Neuron (in vitro differentiated cells): ENCODE measurements around the gene GPR39.

Source experiments
- H2AFZ ChIP-seq: one replicate; pipeline ENCODE4 v1.6.1; 2013; ENCODE audit warnings: low read depth, mild to moderate bottlenecking, inconsistent platforms, low read length, moderate library complexity
- H3K27me3 ChIP-seq: one replicate; pipeline ENCODE4 v1.6.1; 2013; ENCODE audit warnings: low read length; ENCODE audit not compliant: insufficient read depth
- H3K36me3 ChIP-seq: one replicate; pipeline ENCODE4 v1.6.1; 2013; ENCODE audit warnings: low read length; ENCODE audit not compliant: insufficient read depth
- H3K4me1 ChIP-seq: one replicate; pipeline ENCODE4 v1.6.1; 2013; ENCODE audit warnings: low read length; ENCODE audit not compliant: insufficient read depth
- H3K4me3 ChIP-seq: 2 replicates; pipeline ENCODE4 v1.5.1; 2013; ENCODE audit warnings: mild to moderate bottlenecking, low read length, moderate library complexity
- H3K9me3 ChIP-seq: one replicate; pipeline ENCODE4 v1.6.1; 2013; ENCODE audit warnings: low read length

Gene GPR39

GRCh38 chr2:132615329-132616085 lies 198.9 kb downstream of the GPR39 start:
- no peak overlapping the region for H3K4me3 ChIP-seq
- H3K36me3 ChIP-seq = no peaks in the 10 kb centered on the region
- H3K4me1 ChIP-seq = no peaks in the 10 kb centered on the region
- no peaks in the 10 kb centered on the region for H3K9me3 ChIP-seq
- H2AFZ ChIP-seq = no peak overlapping the region
- H3K27me3 ChIP-seq = no peaks in the 10 kb centered on the region

GRCh38 chr2:132617989-132618388 lies 201.4 kb downstream of the GPR39 start:
- Histone ChIP-seq H3K27me3 (no peaks in the 10 kb centered on the region), H2AFZ (no peak overlapping the region), H3K9me3 (no peaks in the 10 kb centered on the region), H3K4me1 (no peaks in the 10 kb centered on the region), H3K4me3 (no peak overlapping the region), H3K36me3 (no peaks in the 10 kb centered on the region)

- no peaks in the 10 kb centered on the region for H3K27me3 ChIP-seq
- no peak overlapping the region for H2AFZ ChIP-seq
- H3K9me3 ChIP-seq = no peaks in the 10 kb centered on the region
- H3K4me3 ChIP-seq = no peak overlapping the region
- H3K4me1 ChIP-seq = no peaks in the 10 kb centered on the region
- no peaks in the 10 kb centered on the region for H3K36me3 ChIP-seq
Measured at GRCh38 chr2:132618734-132619133, 202.1 kb downstream of the GPR39 start.

GRCh38 chr2:132620115-132620514 lies 203.5 kb downstream of the GPR39 start:
- Histone ChIP-seq H3K4me1 (no peaks in the 10 kb centered on the region), H3K4me3 (no peak overlapping the region), H2AFZ (no peak overlapping the region)

GRCh38 chr2:132621131-132621875 lies 204.7 kb downstream of the GPR39 start:
- Histone ChIP-seq H3K4me3 (no peak overlapping the region), H3K9me3 (peaks cover 3% of the 10 kb centered on the region), H2AFZ (no peak overlapping the region), H3K4me1 (no peaks in the 10 kb centered on the region), H3K36me3 (no peaks in the 10 kb centered on the region), H3K27me3 (no peaks in the 10 kb centered on the region)

More at GRCh38 chr2:132620115-132620514, 203.5 kb downstream of the GPR39 start:
- Histone ChIP-seq H3K27me3 (no peaks in the 10 kb centered on the region), H3K9me3 (peaks cover 3% of the 10 kb centered on the region), H3K36me3 (no peaks in the 10 kb centered on the region)

- Histone ChIP-seq H3K4me1 (no peaks in the 10 kb centered on the region), H3K27me3 (no peaks in the 10 kb centered on the region), H3K36me3 (no peaks in the 10 kb centered on the region), H3K4me3 (no peak overlapping the region), H3K9me3 (peaks cover 3% of the 10 kb centered on the region), H2AFZ (no peak overlapping the region)
Measured at GRCh38 chr2:132623096-132623839, 206.7 kb downstream of the GPR39 start.

- no peak overlapping the region for H3K4me3 ChIP-seq
- no peaks in the 10 kb centered on the region for H3K36me3 ChIP-seq
- peaks cover 15% of the 10 kb centered on the region for H3K4me1 ChIP-seq
- H3K27me3 ChIP-seq = peaks cover 5% of the 10 kb centered on the region
- peaks cover 6% of the 10 kb centered on the region for H3K9me3 ChIP-seq
- H2AFZ ChIP-seq = no peak overlapping the region
Measured at GRCh38 chr2:132627536-132627935, 210.9 kb downstream of the GPR39 start.

- Histone ChIP-seq H2AFZ (no peak overlapping the region), H3K36me3 (no peaks in the 10 kb centered on the region), H3K4me3 (no peak overlapping the region), H3K9me3 (peaks cover 4% of the 10 kb centered on the region), H3K27me3 (peaks cover 6% of the 10 kb centered on the region), H3K4me1 (peaks cover 25% of the 10 kb centered on the region)
Measured at GRCh38 chr2:132632000-132632649, 215.5 kb downstream of the GPR39 start.

GRCh38 chr2:132633635-132634034 lies 217.0 kb downstream of the GPR39 start:
- peaks cover 7% of the 10 kb centered on the region for H3K9me3 ChIP-seq
- no peak overlapping the region for H3K4me3 ChIP-seq
- H3K36me3 ChIP-seq = no peaks in the 10 kb centered on the region
- peaks cover 13% of the 10 kb centered on the region for H3K27me3 ChIP-seq
- peaks cover 25% of the 10 kb centered on the region for H3K4me1 ChIP-seq
- no peak overlapping the region for H2AFZ ChIP-seq

- no peaks in the 10 kb centered on the region for H3K36me3 ChIP-seq
- peaks cover 8% of the 10 kb centered on the region for H3K27me3 ChIP-seq
- H2AFZ ChIP-seq = no peak overlapping the region
- peaks cover 20% of the 10 kb centered on the region for H3K4me1 ChIP-seq
- H3K4me3 ChIP-seq = no peak overlapping the region
- peaks cover 4% of the 10 kb centered on the region for H3K9me3 ChIP-seq
Measured at GRCh38 chr2:132636346-132636745, 219.7 kb downstream of the GPR39 start.

GRCh38 chr2:132638313-132639040 lies 221.9 kb downstream of the GPR39 start:
- Histone ChIP-seq H3K9me3 (peaks cover 4% of the 10 kb centered on the region), H2AFZ (no peak overlapping the region), H3K36me3 (no peaks in the 10 kb centered on the region), H3K27me3 (peaks cover 8% of the 10 kb centered on the region), H3K4me3 (no peak overlapping the region), H3K4me1 (peaks cover 5% of the 10 kb centered on the region)

- Histone ChIP-seq H3K4me3 (no peak overlapping the region), H3K27me3 (peaks cover 8% of the 10 kb centered on the region), H3K9me3 (peaks cover 4% of the 10 kb centered on the region), H2AFZ (no peak overlapping the region), H3K4me1 (peaks cover 8% of the 10 kb centered on the region), H3K36me3 (no peaks in the 10 kb centered on the region)
Measured at GRCh38 chr2:132640116-132640515, 223.5 kb downstream of the GPR39 start.
